ENCODE data around the gene GLI3.

The GLI3 gene

GRCh38 chr7:42174391-42174912 is 62.6 kb downstream of the GLI3 start:
- no peak for TF ChIP-seq POLR2A (IDR thresholded peaks at IDR 0.05; ENCODE audit: low read depth, low read length)
- FAIRE-seq: no peak
- DNase-seq (ENCODE audit: insufficient read length, low spot score): no peak

DNA sequence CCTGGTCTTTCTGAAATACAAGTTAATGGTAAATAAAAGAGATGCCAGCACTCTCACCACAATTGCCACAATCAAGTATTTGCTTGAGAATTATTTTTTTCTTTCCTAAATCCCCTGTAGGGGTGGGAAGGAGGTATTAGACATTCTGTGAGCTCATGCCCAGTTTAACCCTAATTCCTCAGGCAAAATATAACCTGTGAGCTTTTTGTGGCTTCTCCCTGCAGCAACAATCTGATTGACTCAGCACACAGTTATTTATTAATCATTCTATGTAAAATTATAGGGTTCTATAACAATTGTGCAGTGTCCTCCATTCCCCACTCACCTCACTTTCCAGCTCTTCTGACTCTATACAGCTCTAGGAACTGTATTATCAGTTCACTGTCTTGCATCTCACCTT is 66.3 kb downstream of the GLI3 start:
- DNase-seq (ENCODE audit: insufficient read length, low spot score) (no peak), FAIRE-seq (no peak)
- TF ChIP-seq TAF1 (IDR thresholded peaks at IDR 0.05; ENCODE audit: low read depth, low read length): no peak
- TF ChIP-seq POLR2AphosphoS5 (IDR thresholded peaks at IDR 0.05; ENCODE audit: low read depth, low read length): no peak
- no peak for TF ChIP-seq SPI1 (IDR thresholded peaks at IDR 0.05; ENCODE audit: low read depth, low read length)
- no peak for TF ChIP-seq PAX5 (IDR thresholded peaks at IDR 0.05; ENCODE audit: insufficient read depth, low read length, severe bottlenecking)
- TF ChIP-seq POU2F2 (IDR thresholded peaks at IDR 0.05; ENCODE audit: low read depth, low read length): no peak
- no peak for TF ChIP-seq POLR2A (IDR thresholded peaks at IDR 0.05; ENCODE audit: low read depth, low read length)

- TF ChIP-seq POU2F2 (IDR thresholded peaks at IDR 0.05; ENCODE audit: low read depth, low read length) (no peak), SPI1 (IDR thresholded peaks at IDR 0.05; ENCODE audit: low read depth, low read length) (no peak), POLR2A (IDR thresholded peaks at IDR 0.05; ENCODE audit: low read depth, low read length) (no peak), TAF1 (IDR thresholded peaks at IDR 0.05; ENCODE audit: low read depth, low read length) (no peak), POLR2AphosphoS5 (IDR thresholded peaks at IDR 0.05; ENCODE audit: low read depth, low read length) (no peak), PAX5 (IDR thresholded peaks at IDR 0.05; ENCODE audit: insufficient read depth, low read length, severe bottlenecking) (no peak)
- no peak for DNase-seq (ENCODE audit: insufficient read length, low spot score)
- no peak for FAIRE-seq
These were observed 68.5 kb downstream of the GLI3 start for GRCh38 chr7:42168512-42168911.

GRCh38 chr7:42167631-42168236 is 69.3 kb downstream of the GLI3 start:
- FAIRE-seq (no peak), DNase-seq (ENCODE audit: insufficient read length, low spot score) (no peak)
- no peak for TF ChIP-seq SPI1 (IDR thresholded peaks at IDR 0.05; ENCODE audit: low read depth, low read length)
- TF ChIP-seq POLR2AphosphoS5 (IDR thresholded peaks at IDR 0.05; ENCODE audit: low read depth, low read length): no peak
- no peak for TF ChIP-seq POU2F2 (IDR thresholded peaks at IDR 0.05; ENCODE audit: low read depth, low read length)
- no peak for TF ChIP-seq POLR2A (IDR thresholded peaks at IDR 0.05; ENCODE audit: low read depth, low read length)
- no peak for TF ChIP-seq TAF1 (IDR thresholded peaks at IDR 0.05; ENCODE audit: low read depth, low read length)
- no peak for TF ChIP-seq PAX5 (IDR thresholded peaks at IDR 0.05; ENCODE audit: insufficient read depth, low read length, severe bottlenecking)

DNA sequence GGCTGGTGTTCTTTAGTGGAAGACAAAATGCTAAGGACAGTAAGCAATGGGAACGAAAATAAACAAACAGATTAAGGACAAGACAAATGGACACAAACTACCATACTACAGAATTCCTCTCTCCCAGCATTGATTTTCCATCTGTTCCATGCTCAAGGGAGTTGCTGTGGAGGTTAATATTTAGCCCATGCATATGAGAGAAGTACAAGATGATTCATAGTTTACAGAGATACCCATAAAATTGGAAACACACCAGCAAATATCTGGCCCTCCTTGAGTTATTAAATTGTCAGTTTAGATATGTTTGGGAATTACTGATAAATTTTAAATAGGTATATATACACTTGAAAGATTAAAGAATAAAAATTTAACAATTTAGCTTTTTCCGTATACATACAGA is 69.8 kb downstream of the GLI3 start:
- TF ChIP-seq SPI1 (IDR thresholded peaks at IDR 0.05; ENCODE audit: low read depth, low read length) (no peak), POLR2AphosphoS5 (IDR thresholded peaks at IDR 0.05; ENCODE audit: low read depth, low read length) (no peak), POLR2A (IDR thresholded peaks at IDR 0.05; ENCODE audit: low read depth, low read length) (no peak), POU2F2 (IDR thresholded peaks at IDR 0.05; ENCODE audit: low read depth, low read length) (no peak), TAF1 (IDR thresholded peaks at IDR 0.05; ENCODE audit: low read depth, low read length) (no peak), PAX5 (IDR thresholded peaks at IDR 0.05; ENCODE audit: insufficient read depth, low read length, severe bottlenecking) (no peak)
- FAIRE-seq (no peak), DNase-seq (ENCODE audit: insufficient read length, low spot score) (no peak)

DNA sequence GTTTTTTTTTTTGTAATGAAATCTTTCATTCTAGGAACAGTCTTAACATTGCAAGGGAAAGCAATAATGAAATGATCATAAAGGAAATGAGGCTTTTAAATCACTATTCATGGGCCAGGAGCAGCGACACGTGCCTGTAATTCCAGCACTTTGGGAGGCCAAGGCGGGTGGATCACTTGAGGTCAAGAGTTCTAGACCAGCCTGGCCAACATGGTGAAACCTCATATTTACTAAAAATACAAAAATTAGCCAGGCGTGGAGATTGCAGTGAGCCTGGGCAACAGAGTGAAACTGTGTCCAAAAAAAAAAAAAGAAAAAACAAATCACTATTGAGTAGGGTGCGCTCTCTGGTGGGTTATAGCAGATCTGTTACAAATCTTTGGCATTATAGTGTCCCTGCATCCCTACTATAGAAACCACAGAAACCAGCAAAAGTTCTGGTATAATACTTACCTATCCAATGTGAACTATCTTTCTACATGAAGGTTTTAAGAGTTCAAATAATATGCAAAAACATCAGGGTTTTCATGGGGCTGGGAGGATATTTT is 72.1 kb downstream of the GLI3 start:
- DNase-seq (ENCODE audit: insufficient read length, low spot score) (no peak), FAIRE-seq (no peak)
- no peak for TF ChIP-seq PAX5 (IDR thresholded peaks at IDR 0.05; ENCODE audit: insufficient read depth, low read length, severe bottlenecking)
- no peak for TF ChIP-seq TAF1 (IDR thresholded peaks at IDR 0.05; ENCODE audit: low read depth, low read length)
- TF ChIP-seq POLR2A (IDR thresholded peaks at IDR 0.05; ENCODE audit: low read depth, low read length): no peak
- no peak for TF ChIP-seq SPI1 (IDR thresholded peaks at IDR 0.05; ENCODE audit: low read depth, low read length)
- TF ChIP-seq POU2F2 (IDR thresholded peaks at IDR 0.05; ENCODE audit: low read depth, low read length): no peak
- TF ChIP-seq POLR2AphosphoS5 (IDR thresholded peaks at IDR 0.05; ENCODE audit: low read depth, low read length): no peak

DNA sequence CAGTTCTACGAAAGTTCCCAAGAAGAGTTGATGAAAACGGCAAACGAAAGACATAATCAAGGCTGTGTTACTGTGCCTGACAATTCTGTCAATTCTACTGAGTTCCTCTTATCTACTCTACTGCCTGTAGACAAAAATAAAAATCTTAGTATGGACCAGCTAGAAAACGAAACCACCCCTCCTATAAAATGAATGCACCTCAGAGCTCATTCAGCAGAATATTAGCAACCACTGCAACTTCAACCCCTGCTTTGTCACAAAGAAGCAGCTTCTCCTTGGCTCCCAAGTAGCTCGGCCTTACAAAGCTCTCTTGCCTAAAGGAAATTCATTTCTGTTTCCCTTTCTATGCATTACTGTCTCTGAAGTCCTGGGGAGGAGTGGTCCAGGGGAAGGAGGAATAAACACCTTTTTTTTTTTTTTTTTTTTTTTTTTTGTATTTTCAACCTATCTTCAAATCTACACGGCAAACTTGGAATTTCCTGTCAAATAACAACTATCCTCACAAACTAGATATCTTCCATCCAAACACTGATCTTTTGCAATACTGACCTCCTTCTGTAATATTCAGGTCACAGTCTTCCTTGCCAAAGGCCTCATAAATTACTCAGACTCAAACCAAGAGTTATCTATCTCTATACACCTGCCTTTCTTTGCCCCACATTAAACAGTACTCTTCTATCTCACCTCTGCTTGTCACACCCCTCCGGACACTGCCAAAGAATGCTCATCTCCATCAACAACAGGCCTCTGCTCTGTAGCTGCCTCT is 74.3 kb downstream of the GLI3 start:
- TF ChIP-seq POU2F2 (IDR thresholded peaks at IDR 0.05; ENCODE audit: low read depth, low read length) (no peak), POLR2AphosphoS5 (IDR thresholded peaks at IDR 0.05; ENCODE audit: low read depth, low read length) (no peak), POLR2A (IDR thresholded peaks at IDR 0.05; ENCODE audit: low read depth, low read length) (no peak), TAF1 (IDR thresholded peaks at IDR 0.05; ENCODE audit: low read depth, low read length) (no peak), PAX5 (IDR thresholded peaks at IDR 0.05; ENCODE audit: insufficient read depth, low read length, severe bottlenecking) (no peak), SPI1 (IDR thresholded peaks at IDR 0.05; ENCODE audit: low read depth, low read length) (no peak)
- DNase-seq (ENCODE audit: insufficient read length, low spot score) (no peak), FAIRE-seq (no peak)

DNA sequence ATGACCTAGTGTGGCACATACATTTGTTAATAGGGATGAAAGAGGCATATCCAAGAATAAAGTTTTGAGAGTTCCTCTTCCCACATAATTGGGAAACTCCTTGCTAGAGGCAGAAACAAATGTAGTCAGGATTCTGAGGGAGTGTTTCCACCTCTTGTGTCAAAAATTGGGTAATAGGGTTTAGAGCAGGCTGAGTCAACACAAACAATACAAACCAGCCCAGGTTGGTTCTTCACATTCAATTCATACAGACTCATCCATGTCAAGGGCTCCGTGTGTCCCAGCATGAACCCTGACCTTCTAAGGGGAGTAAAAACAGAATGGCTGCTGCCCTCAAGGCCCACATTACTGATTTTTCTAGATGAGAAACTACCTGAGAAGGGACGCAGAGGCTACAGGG is 75.3 kb downstream of the GLI3 start:
- FAIRE-seq (no peak), DNase-seq (ENCODE audit: insufficient read length, low spot score) (no peak)
- TF ChIP-seq POU2F2 (IDR thresholded peaks at IDR 0.05; ENCODE audit: low read depth, low read length) (no peak), SPI1 (IDR thresholded peaks at IDR 0.05; ENCODE audit: low read depth, low read length) (no peak), TAF1 (IDR thresholded peaks at IDR 0.05; ENCODE audit: low read depth, low read length) (no peak), POLR2AphosphoS5 (IDR thresholded peaks at IDR 0.05; ENCODE audit: low read depth, low read length) (no peak), PAX5 (IDR thresholded peaks at IDR 0.05; ENCODE audit: insufficient read depth, low read length, severe bottlenecking) (no peak), POLR2A (IDR thresholded peaks at IDR 0.05; ENCODE audit: low read depth, low read length) (no peak)

DNA sequence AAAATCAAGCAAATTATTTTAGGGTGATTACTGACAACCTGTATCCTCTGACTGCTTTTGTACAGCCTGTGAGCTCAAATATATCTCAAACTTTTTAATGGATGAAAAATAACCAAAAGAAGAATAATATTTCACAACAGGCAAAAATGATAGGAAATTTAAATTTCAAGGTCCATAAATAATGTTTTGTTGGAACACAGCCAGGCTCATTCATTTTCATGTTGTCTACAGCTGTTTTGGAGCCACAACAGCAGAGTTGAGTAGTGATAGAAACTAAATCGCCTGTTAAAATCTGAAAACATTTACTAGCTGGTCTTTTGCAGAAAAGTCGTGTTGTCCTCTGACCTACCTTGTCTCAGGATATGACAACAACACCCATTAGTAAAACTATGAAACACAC is 75.9 kb downstream of the GLI3 start:
- no peak for TF ChIP-seq POLR2AphosphoS5 (IDR thresholded peaks at IDR 0.05; ENCODE audit: low read depth, low read length)
- no peak for TF ChIP-seq TAF1 (IDR thresholded peaks at IDR 0.05; ENCODE audit: low read depth, low read length)
- no peak for TF ChIP-seq POLR2A (IDR thresholded peaks at IDR 0.05; ENCODE audit: low read depth, low read length)
- no peak for TF ChIP-seq SPI1 (IDR thresholded peaks at IDR 0.05; ENCODE audit: low read depth, low read length)
- DNase-seq (ENCODE audit: insufficient read length, low spot score) (no peak), FAIRE-seq (no peak)
